ENCODE measurements around the gene PIEZO1. TPM values are rescaled to one million over a fixed set of nuclear protein-coding genes. Genes with fewer than 3 reads are reported as not detected.

The PIEZO1 gene
- total RNA-seq, 1 donor from 2014 or later = 164 TPM

DNA sequence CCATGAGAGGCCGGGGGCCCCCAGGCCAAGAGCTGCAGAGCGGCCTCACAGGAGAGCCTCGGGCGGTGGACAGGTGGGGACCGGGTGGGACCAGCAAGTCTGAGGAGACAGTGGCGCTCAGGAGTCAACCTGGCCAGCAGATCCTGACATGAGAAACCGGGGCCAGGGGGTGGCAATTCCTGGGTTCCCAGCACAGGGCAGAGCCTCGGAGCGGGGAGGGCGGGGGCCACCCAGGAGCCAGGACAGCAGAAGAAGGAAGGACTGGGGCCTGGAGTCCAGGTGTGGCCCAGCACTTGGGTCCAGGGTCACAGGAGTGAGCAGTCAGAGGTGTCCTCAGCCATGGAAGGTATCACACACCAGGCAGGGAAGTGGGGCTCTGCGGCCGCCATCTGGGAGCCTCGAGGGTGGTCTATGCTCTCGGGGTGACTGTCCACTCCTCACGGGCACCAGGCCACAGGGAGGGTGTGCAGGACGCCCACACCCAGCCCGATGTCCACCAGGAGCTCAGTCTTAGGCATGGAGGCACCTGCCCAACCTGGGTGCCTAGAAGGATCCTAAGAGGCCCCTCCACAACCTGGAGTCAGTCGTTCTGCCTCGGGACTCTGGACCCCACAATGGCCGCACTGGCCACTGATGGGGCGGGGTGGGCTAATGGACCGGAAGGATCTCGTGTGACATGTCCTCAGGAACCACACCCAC is 29.1 kb downstream of the PIEZO1 start:
- intact Hi-C loops (cut with DNase I) = no loop called here
- Histone ChIP-seq H3K36me3 (peaks cover 16% of the 10 kb centered on the region), H3K27me3 (ENCODE audit: low read depth) (no peaks in the 10 kb centered on the region), H3K9me3 (no peaks in the 10 kb centered on the region), H3K27ac (no peak overlapping the region), H3K4me1 (peaks cover 42% of the 10 kb centered on the region), H3K4me3 (no peak overlapping the region)
- peak in 1 of 2 donors; percentile 1 for ATAC-seq
- TF ChIP-seq CTCF (IDR thresholded peaks at IDR 0.05) = no peak
- DNase-seq = no peak

DNA sequence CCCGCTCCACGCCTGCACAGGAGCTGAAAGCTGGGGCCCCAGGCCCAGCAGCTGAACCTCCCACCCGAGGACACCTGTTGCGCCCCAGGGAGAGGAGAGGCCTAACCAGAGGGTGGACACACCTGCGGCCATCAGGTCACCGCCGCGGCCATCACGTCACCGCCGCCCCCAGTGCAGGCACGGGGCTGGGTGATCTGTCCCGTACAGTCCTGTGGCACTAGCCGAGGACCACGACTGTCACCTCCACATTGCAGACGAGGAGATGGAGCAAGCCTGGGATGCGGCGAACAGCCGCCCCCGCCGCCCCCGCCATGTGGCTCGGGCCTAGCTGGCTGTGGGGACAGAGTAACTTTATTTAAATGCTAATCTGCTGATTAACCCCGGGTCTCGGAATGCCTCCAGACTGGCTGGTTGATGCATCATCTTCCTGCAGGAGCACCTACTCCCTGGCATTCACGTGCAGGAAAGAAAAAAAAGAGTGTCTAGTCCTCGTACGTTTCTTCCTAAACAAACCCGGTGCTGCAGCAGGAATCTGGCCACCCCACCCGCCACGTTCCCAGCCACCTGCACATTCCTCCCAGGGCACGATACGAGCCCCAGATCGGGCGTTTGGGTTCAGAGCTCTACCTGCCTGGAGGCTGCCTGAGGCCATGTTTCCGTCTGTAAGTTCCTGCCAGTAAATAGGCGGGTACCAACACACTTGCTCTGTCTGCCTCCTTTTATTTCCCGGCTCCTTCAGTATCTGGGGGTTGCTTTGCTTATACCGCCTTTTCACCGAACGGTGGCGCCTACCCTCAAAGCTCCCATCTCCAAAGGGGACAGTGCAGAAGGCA is 29.9 kb downstream of the PIEZO1 start:
- peak; percentile 24 for TF ChIP-seq CTCF (IDR thresholded peaks at IDR 0.05)
- Histone ChIP-seq H3K4me3 (no peak overlapping the region), H3K4me1 (peaks cover 34% of the 10 kb centered on the region), H3K9me3 (no peaks in the 10 kb centered on the region), H3K36me3 (peaks cover 16% of the 10 kb centered on the region), H3K27me3 (ENCODE audit: low read depth) (no peaks in the 10 kb centered on the region), H3K27ac (no peak overlapping the region)
- DNase-seq = no peak
- peak in 1 of 2 donors; percentile 14 for ATAC-seq
- intact Hi-C loops (cut with DNase I) = no loop called here

GRCh38 chr16:88754109-88754911 is 30.7 kb downstream of the PIEZO1 start:
- ATAC-seq (no peak), DNase-seq (no peak)
- intact Hi-C loops (cut with DNase I) = no loop called here
- TF ChIP-seq CTCF (IDR thresholded peaks at IDR 0.05) = no peak
- Histone ChIP-seq H3K27me3 (ENCODE audit: low read depth) (no peaks in the 10 kb centered on the region), H3K36me3 (peaks cover 16% of the 10 kb centered on the region), H3K4me1 (peaks cover 26% of the 10 kb centered on the region), H3K4me3 (no peak overlapping the region), H3K27ac (no peak overlapping the region), H3K9me3 (no peaks in the 10 kb centered on the region)

GRCh38 chr16:88753602-88754001 is 31.4 kb downstream of the PIEZO1 start:
- no peaks in the 10 kb centered on the region for H3K9me3 ChIP-seq
- no peak overlapping the region for H3K4me3 ChIP-seq
- no peaks in the 10 kb centered on the region for H3K27me3 ChIP-seq (ENCODE audit: low read depth)
- peaks cover 19% of the 10 kb centered on the region for H3K4me1 ChIP-seq
- no peak overlapping the region for H3K27ac ChIP-seq
- no peak for ATAC-seq
- peaks cover 17% of the 10 kb centered on the region for H3K36me3 ChIP-seq
- no peak for TF ChIP-seq CTCF (IDR thresholded peaks at IDR 0.05)
- intact Hi-C loops (cut with DNase I) = no loop called here
- no peak for DNase-seq

DNA sequence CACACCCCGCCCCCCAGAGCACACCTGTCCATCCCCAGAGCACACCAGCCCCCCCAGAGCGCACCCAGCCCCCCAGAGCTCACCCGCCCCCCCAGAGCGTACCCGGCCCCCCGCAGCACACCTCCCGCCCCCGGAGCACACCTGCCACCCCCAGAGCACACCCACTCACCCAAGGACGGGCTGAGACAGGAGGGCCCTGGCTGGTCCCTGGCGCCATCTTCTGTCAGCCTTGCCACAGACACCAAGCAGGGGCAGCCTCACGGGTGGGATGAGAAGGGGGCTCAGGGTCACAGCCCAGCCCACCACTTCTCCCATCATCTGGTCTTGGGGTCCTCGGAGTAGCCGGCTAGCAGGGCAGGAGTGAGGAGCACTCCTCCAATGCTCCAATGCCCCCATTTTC is 31.8 kb downstream of the PIEZO1 start:
- intact Hi-C loops (cut with DNase I) = no loop called here
- Histone ChIP-seq H3K4me1 (peaks cover 15% of the 10 kb centered on the region), H3K36me3 (peaks cover 21% of the 10 kb centered on the region), H3K4me3 (no peak overlapping the region), H3K27me3 (ENCODE audit: low read depth) (no peaks in the 10 kb centered on the region), H3K9me3 (no peaks in the 10 kb centered on the region), H3K27ac (no peak overlapping the region)
- TF ChIP-seq CTCF (IDR thresholded peaks at IDR 0.05) = no peak
- DNase-seq (no peak), ATAC-seq (no peak)

Measured in lower lobe of right lung (tissue), 2 donors.